GM12878 (cell line): Measurements from ENCODE around the gene IQGAP1. TPM values are rescaled to one million over a fixed set of nuclear protein-coding genes. Genes with fewer than 3 reads are reported as not detected.

Experiments
- ATAC-seq: fragments of 200-7000 bp; cut with Tn5 transposase; 3 replicates; pipeline ENCODE4 v1.9.1; 2020; ENCODE audit warnings: mild to moderate bottlenecking, moderate library complexity
- BruUV-seq: library from RNA; stranded (reverse); fragments of 400-500 nt; replicated peaks from 2 replicates; lab custom pipeline; 2021; lab: Mats Ljungman, UMichigan
- CTCF ChIA-PET: fragments of 300-600 bp; sonication (Branson Sonifier 250); formaldehyde crosslinking; extraction: SDS; loops from one replicate; lab custom pipeline; 2021; ENCODE audit warnings: inconsistent platforms; lab: Yijun Ruan, JAX
- POLR2A ChIA-PET: fragments of 350-600 bp; formaldehyde crosslinking; extraction: SDS; loops from one replicate; lab custom pipeline; 2021; ENCODE audit warnings: inconsistent platforms; lab: Charles Lee
- RAD21 ChIA-PET: fragments of 300-600 bp; sonication (Branson Sonifier 250); formaldehyde crosslinking; loops from one replicate; lab custom pipeline; 2023; ENCODE audit warnings: antibody characterized with exemption; ENCODE audit not compliant: unreplicated experiment; lab: Charles Lee
- SMC1A ChIA-PET: fragments of 300-600 bp; sonication (Branson Sonifier 250); formaldehyde crosslinking; loops from one replicate; lab custom pipeline; 2023; ENCODE audit not compliant: unreplicated experiment, uncharacterized antibody; lab: Charles Lee
- DNase-seq: peaks from one replicate; pipeline ENCODE4 v3.0.0-alpha.2; 2011; ENCODE audit warnings: low read depth, low spot score
- FAIRE-seq: peaks from 3 replicates; lab custom pipeline; 2011; peaks lifted over from hg19 to GRCh38; lab: Jason Lieb, UNC
- H2AFZ ChIP-seq: 2 replicates; pipeline ENCODE4 v1.6.0; 2011; ENCODE audit warnings: low read depth, low read length, control low read depth; ENCODE audit not compliant: control insufficient read depth
- H3K27ac ChIP-seq: 2 replicates; pipeline ENCODE4 v1.5.1; 2011; ENCODE audit warnings: control low read depth; ENCODE audit not compliant: control insufficient read depth, insufficient read depth
- H3K27me3 ChIP-seq, 2 experiments: replicated peaks in 1 of 2; 2 replicates each; pipeline versions ENCODE4 v1.6.0 to v1.6.1; 2011; ENCODE audit warnings: low read length in 1 of 2; ENCODE audit not compliant: control insufficient read depth in 2 of 2, insufficient read depth in 2 of 2
- H3K36me3 ChIP-seq, 2 experiments: 2 replicates each; pipeline ENCODE4 v1.5.1; 2011; ENCODE audit warnings: low read length in 1 of 2; ENCODE audit not compliant: control insufficient read depth in 2 of 2, insufficient read depth in 2 of 2
- H3K4me1 ChIP-seq: 2 replicates; pipeline ENCODE4 v1.6.1; 2011; ENCODE audit warnings: mild to moderate bottlenecking, low read length, moderate library complexity, mixed read lengths; ENCODE audit not compliant: control insufficient read depth, insufficient read depth
- H3K4me2 ChIP-seq: 2 replicates; pipeline ENCODE4 v1.6.0; 2011; ENCODE audit warnings: control low read depth; ENCODE audit not compliant: control insufficient read depth, insufficient read depth
- H3K4me3 ChIP-seq: fragments of 200-600 bp; sonication (generic); 2 replicates; pipeline ENCODE4 v1.5.1; 2016
- H3K79me2 ChIP-seq: 2 replicates; pipeline ENCODE4 v1.6.0; 2011; ENCODE audit warnings: low read length; ENCODE audit not compliant: control insufficient read depth, insufficient read depth
- H3K9ac ChIP-seq: 2 replicates; pipeline ENCODE4 v1.8.0; 2011; ENCODE audit warnings: low read length, control low read depth, mixed read lengths; ENCODE audit not compliant: control insufficient read depth, insufficient read depth
- H3K9me3 ChIP-seq: replicated peaks from 3 replicates; pipeline ENCODE4 v1.5.1; 2011; ENCODE audit warnings: mild to moderate bottlenecking, low read length; ENCODE audit not compliant: control insufficient read depth, insufficient read depth
- H4K20me1 ChIP-seq: 2 replicates; pipeline ENCODE4 v1.6.0; 2011; ENCODE audit not compliant: control insufficient read depth, insufficient read depth
- CHD2 ChIP-seq: IDR thresholded peaks from 2 replicates; pipeline ENCODE4 v1.6.1; 2011; ENCODE audit warnings: low read depth, low read length, improper control_type of control experiment, borderline replicate concordance
- EZH2 ChIP-seq: IDR thresholded peaks from 2 replicates; pipeline ENCODE4 v1.6.1; 2012; ENCODE audit warnings: low read depth, mild to moderate bottlenecking, control low read depth, inconsistent platforms, low read length, borderline replicate concordance; ENCODE audit not compliant: control insufficient read depth
- HDAC6 ChIP-seq: fragments of 200-600 bp; sonication (generic); IDR thresholded peaks from one replicate; pipeline ENCODE4 v1.8.0; 2017; ENCODE audit warnings: antibody characterized with exemption; ENCODE audit not compliant: unreplicated experiment
- LARP7 ChIP-seq: fragments of 450-650 bp; IDR thresholded peaks from 2 replicates; pipeline ENCODE4 v1.6.1; 2017; ENCODE audit warnings: mild to moderate bottlenecking
- MTA2 ChIP-seq: fragments of 450-650 bp; IDR thresholded peaks from 2 replicates; pipeline ENCODE4 v1.6.1; 2016; ENCODE audit warnings: low read depth, mild to moderate bottlenecking, moderate library complexity
- MXI1 ChIP-seq: fragments of 150-350 bp; IDR thresholded peaks from 2 replicates; pipeline ENCODE4 v1.6.1; 2011; ENCODE audit warnings: low read depth, mild to moderate bottlenecking, inconsistent platforms, low read length, improper control_type of control experiment
- NBN ChIP-seq: fragments of 450-650 bp; IDR thresholded peaks from 2 replicates; pipeline ENCODE4 v1.6.1; 2016
- RAD51 ChIP-seq: fragments of 450-650 bp; IDR thresholded peaks from 2 replicates; pipeline ENCODE4 v1.6.1; 2016; ENCODE audit warnings: moderate library complexity, mild to moderate bottlenecking, inconsistent platforms
- RBBP5 ChIP-seq: fragments of 200-600 bp; sonication (generic); conservative IDR thresholded peaks from 2 replicates; pipeline ENCODE4 v1.6.1; 2016
- RUNX3 ChIP-seq: IDR thresholded peaks from 2 replicates; pipeline ENCODE4 v1.6.1; 2012; ENCODE audit warnings: low read length, inconsistent platforms
- TCF12 ChIP-seq: IDR thresholded peaks from 2 replicates; pipeline ENCODE4 v1.6.1; 2011; ENCODE audit warnings: low read depth, mild to moderate bottlenecking, low read length
- TCF7 ChIP-seq: IDR thresholded peaks from 2 replicates; pipeline ENCODE4 v1.6.1; 2014; ENCODE audit warnings: antibody characterized with exemption, borderline replicate concordance
- ZBED1 ChIP-seq: IDR thresholded peaks from 2 replicates; pipeline ENCODE4 v1.6.1; 2016; ENCODE audit warnings: borderline replicate concordance
- ZNF274 ChIP-seq: IDR thresholded peaks from one replicate; pipeline ENCODE4 v1.8.0; 2011; ENCODE audit not compliant: insufficient read length, insufficient read depth
- ZNF622 ChIP-seq: fragments of 450-650 bp; IDR thresholded peaks from 2 replicates; pipeline ENCODE4 v1.6.1; 2017; ENCODE audit warnings: mild to moderate bottlenecking, inconsistent platforms
- ZZZ3 ChIP-seq: IDR thresholded peaks from 2 replicates; pipeline ENCODE4 v1.6.1; 2011; ENCODE audit warnings: low read depth; ENCODE audit not compliant: control insufficient read depth, insufficient read length
- WGBS: methylation state at CpG from one replicate; pipeline ENCODE4 v1.1.6; 2016; ENCODE audit warnings: low lambda C conversion rate; ENCODE audit not compliant: insufficient replicate concordance, insufficient coverage; ENCODE audit errors: missing lambda C conversion rate; 5-methylcytosine and 5-hydroxymethylcytosine counted together
- in situ Hi-C: fragments of 300-500 bp; cut with MboI; formaldehyde crosslinking; loops from 9 replicates; pipeline ENCODE4 v1.14.3; 2018; ENCODE audit warnings: mixed read lengths
- intact Hi-C: fragments of 100-400 bp; cut with micrococcal nuclease; formaldehyde crosslinking; loops from one replicate; pipeline ENCODE4 v1.14.2; 2022; ENCODE audit not compliant: unreplicated experiment
- polyA plus RNA-seq, 11 experiments: library from polyadenylated mRNA; depleted of rRNA in 4 of 11; unstranded in 6 of 11; stranded (reverse) in 5 of 11; fragments of >200 nt; fragmentation: Nextera tagmentation in 4 of 11; fragmentation: Illumina TruSeq in 1 of 11; extraction: Ambion mirVana in 4 of 11; extraction: Trizol in 1 of 11; gene quantifications; 1 replicate in 1 of 11; 2 replicates in 10 of 11; pipeline versions ENCODE4 v1.2.1 to v1.2.3, GENCODE V29; 2011 to 2016; ENCODE audit warnings: inconsistent platforms in 2 of 11, missing spikeins in 2 of 11, low read depth in 1 of 11
- total RNA-seq, 4 experiments: library from RNA; depleted of rRNA in 3 of 4; stranded (reverse); fragments of >200 nt in 3 of 4; fragmentation: Illumina TruSeq in 1 of 4; extraction: Trizol in 1 of 4; gene quantifications; 2 replicates each; pipeline versions ENCODE4 v1.2.1 to v1.2.3, GENCODE V29; 2013 to 2021
- TF ChIP-seq, protein P1 (sequence below): IDR thresholded peaks from 2 replicates; pipeline ENCODE4 v1.6.1; 2012; ENCODE audit warnings: low read length, inconsistent platforms
- TF ChIP-seq, protein P2 (sequence below): fragments of 450-650 bp; IDR thresholded peaks from 2 replicates; pipeline ENCODE4 v1.6.1; 2017; ENCODE audit warnings: mild to moderate bottlenecking, moderate library complexity

IQGAP1 gene
- total and polyA plus RNA-seq, 10 of the 15 experiments (the other 5 are each of a cell fraction or from before 2014, with no cell fraction given), result 65.2 to 250 (median 112) TPM

DNA sequence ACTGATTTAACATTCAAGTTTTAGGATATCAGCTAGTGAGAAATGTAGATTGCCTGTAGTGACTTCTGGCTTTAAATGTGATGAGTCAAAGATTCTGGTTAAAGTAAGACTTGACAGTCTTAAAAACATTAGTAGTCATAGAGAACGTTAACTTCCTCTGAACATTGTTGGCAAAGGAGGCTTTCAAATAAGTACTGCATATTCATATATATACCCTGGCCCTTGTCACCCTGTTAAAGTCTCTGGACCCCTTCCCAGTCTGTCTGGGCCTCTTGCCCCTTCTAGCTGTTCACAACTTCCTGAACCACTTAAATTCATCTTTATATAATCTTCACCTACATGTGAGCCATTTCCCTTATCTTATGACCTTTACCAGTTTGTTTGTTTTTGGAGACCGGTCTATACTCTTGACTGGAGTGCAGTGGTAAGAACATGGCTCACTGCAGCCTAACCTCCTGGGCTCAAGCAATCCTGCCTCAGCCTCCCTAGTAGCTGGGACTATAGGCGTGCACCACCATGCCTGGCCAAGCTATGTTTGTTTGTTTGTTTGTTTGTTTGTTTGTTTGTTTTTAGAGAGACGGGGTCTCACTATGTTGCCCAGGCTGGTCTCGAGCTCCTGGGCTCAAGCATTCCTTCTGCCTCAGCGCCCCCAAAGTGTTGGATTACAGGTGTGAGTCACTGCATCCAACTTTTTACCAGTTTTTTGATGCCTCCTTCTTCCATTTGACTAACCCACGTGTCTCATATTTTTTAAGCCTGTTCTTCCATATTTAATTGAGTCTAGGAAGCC lies 77.3 kb downstream of the IQGAP1 start (continued):
- TF ChIP-seq HDAC6, result no peak
- no peak for TF ChIP-seq ZNF274

DNA sequence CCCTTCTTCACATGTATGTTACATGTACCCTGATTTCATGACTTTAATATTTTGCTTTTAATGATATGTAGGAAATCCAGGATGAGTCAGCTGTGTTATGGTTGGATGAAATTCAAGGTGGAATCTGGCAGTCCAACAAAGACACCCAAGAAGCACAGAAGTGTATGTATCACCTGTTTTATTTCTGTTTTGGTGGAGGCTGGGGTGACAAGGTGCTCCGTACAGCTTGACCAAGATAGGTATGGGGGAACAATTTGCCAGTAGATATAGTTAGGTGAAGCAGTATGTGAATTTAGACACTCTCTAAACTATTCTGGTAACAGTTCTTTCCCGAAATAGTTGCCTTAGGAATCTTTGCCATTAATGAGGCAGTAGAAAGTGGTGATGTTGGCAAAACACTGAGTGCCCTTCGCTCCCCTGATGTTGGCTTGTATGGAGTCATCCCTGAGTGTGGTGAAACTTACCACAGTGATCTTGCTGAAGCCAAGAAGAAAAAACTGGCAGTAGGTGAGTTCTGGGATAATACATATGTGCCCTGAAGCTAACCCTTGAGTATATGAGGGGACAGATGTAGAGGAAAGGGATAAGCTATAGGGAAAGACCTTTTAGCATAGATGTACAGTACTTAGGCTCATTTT lies 78.0 kb downstream of the IQGAP1 start:
- Histone ChIP-seq H3K79me2 (no peaks in the 10 kb centered on the region; the same call in 1 of the 2 replicates), H3K9me3 (no peaks in the 10 kb centered on the region), H3K9ac (no peak overlapping the region), H4K20me1 (no peaks in the 10 kb centered on the region), H3K4me2 (no peak overlapping the region), H3K4me1 (peaks cover 3% of the 10 kb centered on the region; the same call in 1 of the 2 replicates), H3K27me3 (no peaks in the 10 kb centered on the region), H2AFZ (no peak overlapping the region), H3K27ac (no peak overlapping the region), H3K36me3 (peaks cover 11% of the 10 kb centered on the region in 2 experiments), H3K4me3 (no peak overlapping the region)
- RAD21 ChIA-PET, result no interaction called here
- CTCF ChIA-PET, result interaction anchor here (1.1 to 3.8 kb wide), 4 partner anchors 18 to 147 kb away, joined by 3 to 23 read pairs (median 8); no protein-coding TSS in a partner anchor
- WGBS, result 91% methylated on average over 3 of the region's 3 CpGs
- no peak for DNase-seq
- POLR2A ChIA-PET, result interaction anchor here (0.6 kb wide), 1 partner anchor 10 kb away, joined by 7 read pairs; no protein-coding TSS in a partner anchor
- in situ Hi-C loops, result no loop called here
- ATAC-seq, result no peak
- SMC1A ChIA-PET, result interaction anchor here (0.6 to 5.0 kb wide), 8 partner anchors 8 to 702 kb away, joined by 3 to 23 read pairs (median 6); no protein-coding TSS in a partner anchor
- BruUV-seq, result TSS peak; percentile 20
- intact Hi-C loops, result no loop called here
- FAIRE-seq, result no peak
- TF ChIP-seq TCF12 (no peak), RAD51 (no peak), ZBED1 (no peak), EZH2 (no peak), RBBP5 (no peak), NBN (no peak), CHD2 (no peak), ZNF622 (no peak), TCF7 (no peak), LARP7 (no peak), MTA2 (no peak), ZZZ3 (no peak), MXI1 (no peak), RUNX3 (no peak)
- TF ChIP-seq, protein P1, sequence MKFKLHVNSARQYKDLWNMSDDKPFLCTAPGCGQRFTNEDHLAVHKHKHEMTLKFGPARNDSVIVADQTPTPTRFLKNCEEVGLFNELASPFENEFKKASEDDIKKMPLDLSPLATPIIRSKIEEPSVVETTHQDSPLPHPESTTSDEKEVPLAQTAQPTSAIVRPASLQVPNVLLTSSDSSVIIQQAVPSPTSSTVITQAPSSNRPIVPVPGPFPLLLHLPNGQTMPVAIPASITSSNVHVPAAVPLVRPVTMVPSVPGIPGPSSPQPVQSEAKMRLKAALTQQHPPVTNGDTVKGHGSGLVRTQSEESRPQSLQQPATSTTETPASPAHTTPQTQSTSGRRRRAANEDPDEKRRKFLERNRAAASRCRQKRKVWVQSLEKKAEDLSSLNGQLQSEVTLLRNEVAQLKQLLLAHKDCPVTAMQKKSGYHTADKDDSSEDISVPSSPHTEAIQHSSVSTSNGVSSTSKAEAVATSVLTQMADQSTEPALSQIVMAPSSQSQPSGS, result no peak
- TF ChIP-seq, protein P2, sequence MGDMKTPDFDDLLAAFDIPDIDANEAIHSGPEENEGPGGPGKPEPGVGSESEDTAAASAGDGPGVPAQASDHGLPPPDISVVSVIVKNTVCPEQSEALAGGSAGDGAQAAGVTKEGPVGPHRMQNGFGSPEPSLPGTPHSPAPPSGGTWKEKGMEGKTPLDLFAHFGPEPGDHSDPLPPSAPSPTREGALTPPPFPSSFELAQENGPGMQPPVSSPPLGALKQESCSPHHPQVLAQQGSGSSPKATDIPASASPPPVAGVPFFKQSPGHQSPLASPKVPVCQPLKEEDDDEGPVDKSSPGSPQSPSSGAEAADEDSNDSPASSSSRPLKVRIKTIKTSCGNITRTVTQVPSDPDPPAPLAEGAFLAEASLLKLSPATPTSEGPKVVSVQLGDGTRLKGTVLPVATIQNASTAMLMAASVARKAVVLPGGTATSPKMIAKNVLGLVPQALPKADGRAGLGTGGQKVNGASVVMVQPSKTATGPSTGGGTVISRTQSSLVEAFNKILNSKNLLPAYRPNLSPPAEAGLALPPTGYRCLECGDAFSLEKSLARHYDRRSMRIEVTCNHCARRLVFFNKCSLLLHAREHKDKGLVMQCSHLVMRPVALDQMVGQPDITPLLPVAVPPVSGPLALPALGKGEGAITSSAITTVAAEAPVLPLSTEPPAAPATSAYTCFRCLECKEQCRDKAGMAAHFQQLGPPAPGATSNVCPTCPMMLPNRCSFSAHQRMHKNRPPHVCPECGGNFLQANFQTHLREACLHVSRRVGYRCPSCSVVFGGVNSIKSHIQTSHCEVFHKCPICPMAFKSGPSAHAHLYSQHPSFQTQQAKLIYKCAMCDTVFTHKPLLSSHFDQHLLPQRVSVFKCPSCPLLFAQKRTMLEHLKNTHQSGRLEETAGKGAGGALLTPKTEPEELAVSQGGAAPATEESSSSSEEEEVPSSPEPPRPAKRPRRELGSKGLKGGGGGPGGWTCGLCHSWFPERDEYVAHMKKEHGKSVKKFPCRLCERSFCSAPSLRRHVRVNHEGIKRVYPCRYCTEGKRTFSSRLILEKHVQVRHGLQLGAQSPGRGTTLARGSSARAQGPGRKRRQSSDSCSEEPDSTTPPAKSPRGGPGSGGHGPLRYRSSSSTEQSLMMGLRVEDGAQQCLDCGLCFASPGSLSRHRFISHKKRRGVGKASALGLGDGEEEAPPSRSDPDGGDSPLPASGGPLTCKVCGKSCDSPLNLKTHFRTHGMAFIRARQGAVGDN, result no peak
